Loucy (cell line): ENCODE data around the gene ARL13B.

Source experiments
- H2AFZ ChIP-seq: fragments of 200-600 bp; sonication (generic); 2 replicates; pipeline ENCODE4 v1.6.0; 2016; ENCODE audit warnings: antibody characterized with exemption, mild to moderate bottlenecking, low read length, moderate library complexity
- H3F3A ChIP-seq: fragments of 200-600 bp; 2 replicates; pipeline ENCODE4 v1.6.0; 2016; ENCODE audit warnings: antibody characterized with exemption, low read depth, mild to moderate bottlenecking
- H3K27me3 ChIP-seq: fragments of 200-600 bp; sonication (generic); 2 replicates; pipeline ENCODE4 v1.6.1; 2014; ENCODE audit warnings: low read length, mild to moderate bottlenecking; ENCODE audit not compliant: insufficient read depth, poor library complexity, severe bottlenecking
- H3K36me3 ChIP-seq: fragments of 200-600 bp; sonication (generic); 2 replicates; pipeline ENCODE4 v1.6.1; 2016; ENCODE audit warnings: low read length; ENCODE audit not compliant: insufficient read depth
- H3K4me1 ChIP-seq: fragments of 200-600 bp; sonication (generic); 2 replicates; pipeline ENCODE4 v1.5.1; 2014; ENCODE audit warnings: low read length, mild to moderate bottlenecking; ENCODE audit not compliant: insufficient read depth, poor library complexity, severe bottlenecking
- H3K4me2 ChIP-seq: fragments of 200-600 bp; sonication (generic); 2 replicates; pipeline ENCODE4 v1.6.0; 2014; ENCODE audit warnings: antibody characterized with exemption, low read length, low read depth, mild to moderate bottlenecking; ENCODE audit not compliant: poor library complexity, severe bottlenecking
- H3K4me3 ChIP-seq: fragments of 200-600 bp; sonication (generic); 2 replicates; pipeline ENCODE4 v1.5.1; 2014; ENCODE audit warnings: low read length, mild to moderate bottlenecking, mixed read lengths; ENCODE audit not compliant: poor library complexity, severe bottlenecking
- H3K79me2 ChIP-seq: fragments of 200-600 bp; sonication (generic); 2 replicates; pipeline ENCODE4 v1.6.1; 2014; ENCODE audit warnings: low read length; ENCODE audit not compliant: insufficient read depth
- H3K9ac ChIP-seq: fragments of 200-600 bp; sonication (generic); 2 replicates; pipeline ENCODE4 v1.6.0; 2014; ENCODE audit warnings: mild to moderate bottlenecking, low read depth, low read length, moderate library complexity; ENCODE audit not compliant: poor library complexity, severe bottlenecking
- H3K9me2 ChIP-seq: fragments of 200-600 bp; sonication (generic); replicated peaks from 2 replicates; pipeline ENCODE4 v1.6.1; 2016; ENCODE audit warnings: low read depth, low read length, mixed read lengths
- H3K9me3 ChIP-seq: fragments of 200-600 bp; sonication (generic); 2 replicates; pipeline ENCODE4 v1.6.1; 2014; ENCODE audit warnings: mild to moderate bottlenecking, antibody characterized with exemption, low read length, low read depth; ENCODE audit not compliant: insufficient read depth
- H4K20me1 ChIP-seq: fragments of 200-600 bp; sonication (generic); 2 replicates; pipeline ENCODE4 v1.6.0; 2014; ENCODE audit warnings: antibody characterized with exemption, low read length, mild to moderate bottlenecking; ENCODE audit not compliant: insufficient read depth, poor library complexity, severe bottlenecking
- EZH2phosphoT487 ChIP-seq: fragments of 200-600 bp; IDR thresholded peaks from 2 replicates; pipeline ENCODE4 v1.6.1; 2018; ENCODE audit warnings: antibody characterized with exemption, mild to moderate bottlenecking, moderate library complexity, borderline replicate concordance
- TF ChIP-seq, protein P1 (sequence below): fragments of 200-600 bp; sonication (generic); conservative IDR thresholded peaks from 2 replicates; pipeline ENCODE4 v1.5.1; 2014; ENCODE audit warnings: mild to moderate bottlenecking, antibody characterized with exemption, low read length

Gene ARL13B

DNA sequence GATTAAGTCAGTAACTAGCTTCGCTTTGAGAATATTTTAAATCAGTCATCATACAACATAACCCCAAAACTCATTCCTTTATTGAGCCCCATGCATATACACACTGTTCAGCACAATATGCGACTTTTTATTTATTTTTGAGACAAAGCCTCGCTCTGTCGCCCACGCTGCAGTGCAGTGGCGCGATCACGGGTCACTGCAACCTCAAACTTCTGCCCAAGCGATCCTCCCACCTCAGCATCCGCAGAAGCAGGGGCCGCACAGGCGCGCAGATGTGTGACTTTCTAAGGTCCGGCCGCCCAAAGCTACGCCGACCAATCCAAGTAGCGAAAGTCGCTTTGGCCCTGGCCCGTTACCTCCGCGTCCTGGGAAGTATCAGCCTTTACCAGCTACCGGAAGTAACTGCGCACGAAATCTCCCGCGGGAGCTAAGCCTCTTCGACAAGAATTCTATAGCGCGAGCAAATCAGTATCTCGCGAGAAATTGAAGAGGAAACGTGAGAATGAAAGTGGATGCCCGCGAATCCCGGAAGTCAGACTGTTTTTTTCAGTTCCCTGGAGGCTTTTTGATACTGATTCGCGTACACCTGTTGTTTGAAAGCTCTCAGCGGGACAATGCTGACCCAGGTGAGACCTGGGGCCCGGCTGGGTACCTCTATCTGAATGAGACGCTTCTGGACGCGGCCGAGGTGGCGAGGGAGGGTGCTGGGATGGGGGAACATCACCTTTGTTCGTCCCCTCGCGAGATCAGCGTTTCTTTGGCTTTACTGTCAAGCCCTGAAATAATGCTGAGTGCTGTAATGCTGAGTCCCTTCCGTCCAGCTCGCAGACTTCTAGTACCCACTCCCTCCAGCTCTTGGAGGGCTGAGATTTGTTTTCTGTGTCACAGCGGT lies 82.8 kb downstream of the ARL13B start, which contains the start of the genes DHFR2 and NSUN3:
DHFR2 (minus strand) TSS at position 404 of the 892 bp plus-strand sequence. CDS start 1,405 bp downstream, outside the sequence.
NSUN3 (plus strand) TSS at position 549 of the 892 bp plus-strand sequence; CDS start at position 615, 66 bp downstream.
- H3K4me1 ChIP-seq = peaks cover 43% of the 10 kb centered on the region
- H4K20me1 ChIP-seq = peaks cover 3% of the 10 kb centered on the region
- peak within 1 kb of the TSS; percentile 93 for H3K9ac ChIP-seq
- H3K4me3 ChIP-seq = peak within 1 kb of the TSS; percentile 99
- H3F3A ChIP-seq = no peaks in the 10 kb centered on the region
- no peaks in the 10 kb centered on the region for H3K9me2 ChIP-seq
- no peaks in the 10 kb centered on the region for H3K27me3 ChIP-seq
- peak within 1 kb of the TSS; percentile 89 for H3K4me2 ChIP-seq
- 0 out of 2 replicates have a peak, but pooled peaks cover 5% of the 10 kb centered on the region for H3K36me3 ChIP-seq
- TF ChIP-seq EZH2phosphoT487 = no peak
- TF ChIP-seq, protein P1, sequence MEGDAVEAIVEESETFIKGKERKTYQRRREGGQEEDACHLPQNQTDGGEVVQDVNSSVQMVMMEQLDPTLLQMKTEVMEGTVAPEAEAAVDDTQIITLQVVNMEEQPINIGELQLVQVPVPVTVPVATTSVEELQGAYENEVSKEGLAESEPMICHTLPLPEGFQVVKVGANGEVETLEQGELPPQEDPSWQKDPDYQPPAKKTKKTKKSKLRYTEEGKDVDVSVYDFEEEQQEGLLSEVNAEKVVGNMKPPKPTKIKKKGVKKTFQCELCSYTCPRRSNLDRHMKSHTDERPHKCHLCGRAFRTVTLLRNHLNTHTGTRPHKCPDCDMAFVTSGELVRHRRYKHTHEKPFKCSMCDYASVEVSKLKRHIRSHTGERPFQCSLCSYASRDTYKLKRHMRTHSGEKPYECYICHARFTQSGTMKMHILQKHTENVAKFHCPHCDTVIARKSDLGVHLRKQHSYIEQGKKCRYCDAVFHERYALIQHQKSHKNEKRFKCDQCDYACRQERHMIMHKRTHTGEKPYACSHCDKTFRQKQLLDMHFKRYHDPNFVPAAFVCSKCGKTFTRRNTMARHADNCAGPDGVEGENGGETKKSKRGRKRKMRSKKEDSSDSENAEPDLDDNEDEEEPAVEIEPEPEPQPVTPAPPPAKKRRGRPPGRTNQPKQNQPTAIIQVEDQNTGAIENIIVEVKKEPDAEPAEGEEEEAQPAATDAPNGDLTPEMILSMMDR = no peak
- no peaks in the 10 kb centered on the region; the same call in 1 of the 2 replicates for H3K9me3 ChIP-seq
- H3K79me2 ChIP-seq = peaks cover 52% of the 10 kb centered on the region
- peak within 1 kb of the TSS; percentile 91 for H2AFZ ChIP-seq

GRCh38 chr3:94063496-94064119 lies 83.7 kb downstream of the ARL13B start:
- Histone ChIP-seq H3K27me3 (no peaks in the 10 kb centered on the region), H3K4me2 (peak overlapping the region; percentile 89), H2AFZ (peak overlapping the region; percentile 91)

GRCh38 chr3:94064243-94064860 lies 84.4 kb downstream of the ARL13B start:
- peak overlapping the region; percentile 99 for H3K4me3 ChIP-seq
- H2AFZ ChIP-seq = no peak overlapping the region
- no peaks in the 10 kb centered on the region; the same call in 1 of the 2 replicates for H3K9me3 ChIP-seq
- no peak for TF ChIP-seq EZH2phosphoT487
- TF ChIP-seq, protein P1 = no peak
- peaks cover 7% of the 10 kb centered on the region for H4K20me1 ChIP-seq
- H3K9me2 ChIP-seq = no peaks in the 10 kb centered on the region
- H3K4me2 ChIP-seq = peak overlapping the region; percentile 89
- H3K27me3 ChIP-seq = no peaks in the 10 kb centered on the region
- H3K36me3 ChIP-seq = 0 out of 2 replicates have a peak, but pooled peaks cover 5% of the 10 kb centered on the region
- peaks cover 52% of the 10 kb centered on the region for H3K79me2 ChIP-seq
- H3K9ac ChIP-seq = peak overlapping the region; percentile 93
- H3F3A ChIP-seq = no peaks in the 10 kb centered on the region
- H3K4me1 ChIP-seq = peaks cover 43% of the 10 kb centered on the region

More at GRCh38 chr3:94063496-94064119, 83.7 kb downstream of the ARL13B start:
- peaks cover 3% of the 10 kb centered on the region for H4K20me1 ChIP-seq
- no peak for TF ChIP-seq EZH2phosphoT487
- TF ChIP-seq, protein P1 = no peak
- no peaks in the 10 kb centered on the region; the same call in 1 of the 2 replicates for H3K9me3 ChIP-seq
- peak overlapping the region; percentile 99 for H3K4me3 ChIP-seq
- H3K36me3 ChIP-seq = 0 out of 2 replicates have a peak, but pooled peaks cover 5% of the 10 kb centered on the region
- H3K4me1 ChIP-seq = peaks cover 43% of the 10 kb centered on the region
- peaks cover 52% of the 10 kb centered on the region for H3K79me2 ChIP-seq
- peak overlapping the region; percentile 93 for H3K9ac ChIP-seq
- H3F3A ChIP-seq = no peaks in the 10 kb centered on the region
- H3K9me2 ChIP-seq = no peaks in the 10 kb centered on the region
